ENCODE results near the gene ZNF99.
A peak's percentile ranks its signal among the peaks of the same experiment; 100 is the strongest.

ZNF99 gene

GRCh38 chr19:22783651-22784410, at the start of gene ZNF99:
TSS of gene ZNF99 (minus strand) at chr19:22784151. CDS start at chr19:22784016, 135 bp downstream.
- Histone ChIP-seq H4K20me1 (ENCODE audit: insufficient read depth, low read length) (no peaks in the 10 kb centered on the region), H2AFZ (ENCODE audit: low read length) (no peak within 1 kb of the TSS), H3K9me3 (replicated peaks; ENCODE audit: insufficient read depth, low read length) (no peaks in the 10 kb centered on the region), H3K9ac (ENCODE audit: low read length) (no peak within 1 kb of the TSS), H3K4me3 (ENCODE audit: low read length) (no peak within 1 kb of the TSS), H3F3A (ENCODE audit: insufficient read depth, low read length) (no peaks in the 10 kb centered on the region), H3K27ac (ENCODE audit: low read length) (no peak within 1 kb of the TSS), H3K4me1 (ENCODE audit: low read length) (no peaks in the 10 kb centered on the region), H3K36me3 (replicated peaks; ENCODE audit: insufficient read depth, low read length) (no peaks in the 10 kb centered on the region), H3K9me2 (replicated peaks; ENCODE audit: insufficient read depth, low read length) (no peaks in the 10 kb centered on the region), H3K79me2 (ENCODE audit: low read length) (no peaks in the 10 kb centered on the region), H3K4me2 (ENCODE audit: low read depth, low read length) (no peak within 1 kb of the TSS), H3K27me3 (replicated peaks; ENCODE audit: insufficient read depth, low read length) (no peaks in the 10 kb centered on the region)
- DNase-seq: peak; percentile 13
- TF ChIP-seq EZH2phosphoT487 (IDR thresholded peaks at IDR 0.05; ENCODE audit: low read length) (no peak), EZH2 (optimal IDR thresholded peaks at IDR 0.05; ENCODE audit: low read depth, low read length) (no peak)
- TF ChIP-seq, protein P1, sequence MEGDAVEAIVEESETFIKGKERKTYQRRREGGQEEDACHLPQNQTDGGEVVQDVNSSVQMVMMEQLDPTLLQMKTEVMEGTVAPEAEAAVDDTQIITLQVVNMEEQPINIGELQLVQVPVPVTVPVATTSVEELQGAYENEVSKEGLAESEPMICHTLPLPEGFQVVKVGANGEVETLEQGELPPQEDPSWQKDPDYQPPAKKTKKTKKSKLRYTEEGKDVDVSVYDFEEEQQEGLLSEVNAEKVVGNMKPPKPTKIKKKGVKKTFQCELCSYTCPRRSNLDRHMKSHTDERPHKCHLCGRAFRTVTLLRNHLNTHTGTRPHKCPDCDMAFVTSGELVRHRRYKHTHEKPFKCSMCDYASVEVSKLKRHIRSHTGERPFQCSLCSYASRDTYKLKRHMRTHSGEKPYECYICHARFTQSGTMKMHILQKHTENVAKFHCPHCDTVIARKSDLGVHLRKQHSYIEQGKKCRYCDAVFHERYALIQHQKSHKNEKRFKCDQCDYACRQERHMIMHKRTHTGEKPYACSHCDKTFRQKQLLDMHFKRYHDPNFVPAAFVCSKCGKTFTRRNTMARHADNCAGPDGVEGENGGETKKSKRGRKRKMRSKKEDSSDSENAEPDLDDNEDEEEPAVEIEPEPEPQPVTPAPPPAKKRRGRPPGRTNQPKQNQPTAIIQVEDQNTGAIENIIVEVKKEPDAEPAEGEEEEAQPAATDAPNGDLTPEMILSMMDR (IDR thresholded peaks at IDR 0.05; ENCODE audit: low read length): no peak

DNA sequence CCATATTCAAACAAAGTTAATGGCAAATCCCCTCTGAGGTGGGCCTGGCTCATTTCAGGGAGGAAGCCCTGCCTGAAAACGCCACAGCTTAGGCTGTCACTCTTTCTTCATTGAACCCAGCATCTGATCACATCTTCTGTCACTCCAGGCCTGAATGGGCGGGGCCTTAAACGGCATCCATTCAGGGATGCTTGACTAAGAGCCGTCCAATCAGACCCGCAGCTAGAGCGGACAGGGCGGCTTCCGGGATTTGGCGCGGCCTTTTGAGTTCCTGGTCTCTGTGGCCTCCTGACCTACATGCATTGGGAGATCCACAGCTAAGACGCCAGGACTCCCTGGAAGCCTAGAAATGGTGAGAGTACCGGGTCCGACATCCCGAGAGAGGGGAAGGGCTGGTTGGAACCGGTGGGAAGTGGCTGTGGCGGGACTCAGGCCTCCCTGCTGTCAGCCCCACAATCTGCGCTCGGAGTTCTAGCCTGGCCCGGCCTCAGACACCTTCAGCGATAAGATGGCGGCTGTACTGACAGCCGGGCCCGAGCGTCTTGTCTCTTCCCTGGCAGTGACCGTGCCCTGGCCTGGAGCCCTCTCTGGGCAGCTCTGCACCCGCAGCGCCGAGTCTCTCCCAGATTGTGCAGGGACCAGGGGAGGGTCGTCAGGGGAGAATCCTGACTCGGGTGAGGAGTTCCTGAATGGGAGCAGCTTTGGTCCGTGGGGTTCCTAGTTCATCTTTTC, 48.2 kb upstream of the ZNF99 start, which contains the start of gene ZNF723:
Gene ZNF723 (plus strand): TSS at position 261 of the 732 bp plus-strand sequence. CDS start 89 bp downstream, at position 350.
- H3K9ac ChIP-seq (ENCODE audit: low read length): no peak within 1 kb of the TSS
- no peaks in the 10 kb centered on the region for H3K9me3 ChIP-seq (replicated peaks; ENCODE audit: insufficient read depth, low read length)

GRCh38 chr19:22831211-22831610, 47.3 kb upstream of the ZNF99 start:
- H3K9ac ChIP-seq (ENCODE audit: low read length): no peak overlapping the region
- no peak overlapping the region for H2AFZ ChIP-seq (ENCODE audit: low read length)
- TF ChIP-seq EZH2phosphoT487 (IDR thresholded peaks at IDR 0.05; ENCODE audit: low read length) (no peak), EZH2 (optimal IDR thresholded peaks at IDR 0.05; ENCODE audit: low read depth, low read length) (no peak)
- TF ChIP-seq, protein P1 (IDR thresholded peaks at IDR 0.05; ENCODE audit: low read length): no peak
- H3K27me3 ChIP-seq (replicated peaks; ENCODE audit: insufficient read depth, low read length): no peaks in the 10 kb centered on the region
- H3K9me3 ChIP-seq (replicated peaks; ENCODE audit: insufficient read depth, low read length): no peaks in the 10 kb centered on the region
- no peak overlapping the region for H3K4me3 ChIP-seq (ENCODE audit: low read length)
- H3K36me3 ChIP-seq (replicated peaks; ENCODE audit: insufficient read depth, low read length): no peaks in the 10 kb centered on the region
- no peak for DNase-seq
- H4K20me1 ChIP-seq (ENCODE audit: insufficient read depth, low read length): no peaks in the 10 kb centered on the region
- no peaks in the 10 kb centered on the region for H3K9me2 ChIP-seq (replicated peaks; ENCODE audit: insufficient read depth, low read length)
- no peak overlapping the region for H3K27ac ChIP-seq (ENCODE audit: low read length)
- H3F3A ChIP-seq (ENCODE audit: insufficient read depth, low read length): no peaks in the 10 kb centered on the region
- no peaks in the 10 kb centered on the region for H3K79me2 ChIP-seq (ENCODE audit: low read length)
- no peak overlapping the region for H3K4me2 ChIP-seq (ENCODE audit: low read depth, low read length)
- H3K4me1 ChIP-seq (ENCODE audit: low read length): no peaks in the 10 kb centered on the region

More for the DNA sequence above, 48.2 kb upstream of the ZNF99 start, which contains the start of gene ZNF723:
- TF ChIP-seq EZH2 (optimal IDR thresholded peaks at IDR 0.05; ENCODE audit: low read depth, low read length): no peak
- TF ChIP-seq, protein P1 (IDR thresholded peaks at IDR 0.05; ENCODE audit: low read length): no peak
- no peak for TF ChIP-seq EZH2phosphoT487 (IDR thresholded peaks at IDR 0.05; ENCODE audit: low read length)
- Histone ChIP-seq H3F3A (ENCODE audit: insufficient read depth, low read length) (no peaks in the 10 kb centered on the region), H3K27ac (ENCODE audit: low read length) (no peak within 1 kb of the TSS), H3K4me3 (ENCODE audit: low read length) (no peak within 1 kb of the TSS), H3K4me2 (ENCODE audit: low read depth, low read length) (no peak within 1 kb of the TSS), H3K4me1 (ENCODE audit: low read length) (no peaks in the 10 kb centered on the region), H3K36me3 (replicated peaks; ENCODE audit: insufficient read depth, low read length) (no peaks in the 10 kb centered on the region), H3K79me2 (ENCODE audit: low read length) (no peaks in the 10 kb centered on the region), H4K20me1 (ENCODE audit: insufficient read depth, low read length) (no peaks in the 10 kb centered on the region), H2AFZ (ENCODE audit: low read length) (no peak within 1 kb of the TSS), H3K9me2 (replicated peaks; ENCODE audit: insufficient read depth, low read length) (no peaks in the 10 kb centered on the region), H3K27me3 (replicated peaks; ENCODE audit: insufficient read depth, low read length) (no peaks in the 10 kb centered on the region)
- no peak for DNase-seq

All from MM.1S (cell line).